ENCODE results near the gene JADE1.

DNA sequence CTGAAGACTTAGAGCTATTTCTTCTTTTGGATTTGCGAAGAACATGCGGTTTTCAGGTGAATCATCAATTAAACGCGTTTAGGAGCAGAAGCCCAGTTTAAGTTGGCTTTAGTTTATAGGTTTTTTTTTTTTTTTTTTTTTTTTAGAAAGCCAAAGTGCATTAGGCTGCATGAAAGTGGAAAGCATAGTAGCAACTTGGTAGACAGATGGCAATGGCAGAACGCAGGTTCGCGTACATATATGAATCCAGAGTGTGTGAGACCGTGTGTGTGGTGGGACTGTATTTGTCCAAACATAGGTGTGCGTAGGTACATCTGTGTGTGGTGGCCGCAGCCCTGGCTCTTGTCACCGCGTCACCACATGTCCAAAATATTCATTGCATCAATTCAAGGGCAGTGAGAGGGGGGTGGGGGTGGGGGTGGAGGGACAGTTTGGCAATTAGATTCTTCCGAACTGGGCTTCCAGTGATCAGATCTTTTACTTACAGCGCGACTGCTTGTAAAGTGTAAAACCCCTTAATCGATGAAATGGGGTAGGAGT is 901 bp downstream of the JADE1 start:
- TF ChIP-seq, protein P1, sequence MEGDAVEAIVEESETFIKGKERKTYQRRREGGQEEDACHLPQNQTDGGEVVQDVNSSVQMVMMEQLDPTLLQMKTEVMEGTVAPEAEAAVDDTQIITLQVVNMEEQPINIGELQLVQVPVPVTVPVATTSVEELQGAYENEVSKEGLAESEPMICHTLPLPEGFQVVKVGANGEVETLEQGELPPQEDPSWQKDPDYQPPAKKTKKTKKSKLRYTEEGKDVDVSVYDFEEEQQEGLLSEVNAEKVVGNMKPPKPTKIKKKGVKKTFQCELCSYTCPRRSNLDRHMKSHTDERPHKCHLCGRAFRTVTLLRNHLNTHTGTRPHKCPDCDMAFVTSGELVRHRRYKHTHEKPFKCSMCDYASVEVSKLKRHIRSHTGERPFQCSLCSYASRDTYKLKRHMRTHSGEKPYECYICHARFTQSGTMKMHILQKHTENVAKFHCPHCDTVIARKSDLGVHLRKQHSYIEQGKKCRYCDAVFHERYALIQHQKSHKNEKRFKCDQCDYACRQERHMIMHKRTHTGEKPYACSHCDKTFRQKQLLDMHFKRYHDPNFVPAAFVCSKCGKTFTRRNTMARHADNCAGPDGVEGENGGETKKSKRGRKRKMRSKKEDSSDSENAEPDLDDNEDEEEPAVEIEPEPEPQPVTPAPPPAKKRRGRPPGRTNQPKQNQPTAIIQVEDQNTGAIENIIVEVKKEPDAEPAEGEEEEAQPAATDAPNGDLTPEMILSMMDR (conservative IDR thresholded peaks at IDR 0.05; ENCODE audit: low read depth, low read length): 0 out of 2 replicates have a peak, but pooled peaks have one; percentile 5
- TF ChIP-seq POLR2A (IDR thresholded peaks at IDR 0.05; ENCODE audit: low read depth, low read length) (no peak), FOS (IDR thresholded peaks at IDR 0.05; ENCODE audit: low read depth, low read length) (no peak), RAD21 (IDR thresholded peaks at IDR 0.05; ENCODE audit: low read length) (no peak; the same call in 1 of the 2 replicates), MAFK (IDR thresholded peaks at IDR 0.05; ENCODE audit: low read depth, low read length) (no peak), RFX5 (IDR thresholded peaks at IDR 0.05; ENCODE audit: low read depth, low read length) (no peak), SMC3 (IDR thresholded peaks at IDR 0.05; ENCODE audit: low read depth, low read length) (no peak), CHD1 (IDR thresholded peaks at IDR 0.05; ENCODE audit: low read depth, low read length) (no peak)
- TF ChIP-seq, protein P2, sequence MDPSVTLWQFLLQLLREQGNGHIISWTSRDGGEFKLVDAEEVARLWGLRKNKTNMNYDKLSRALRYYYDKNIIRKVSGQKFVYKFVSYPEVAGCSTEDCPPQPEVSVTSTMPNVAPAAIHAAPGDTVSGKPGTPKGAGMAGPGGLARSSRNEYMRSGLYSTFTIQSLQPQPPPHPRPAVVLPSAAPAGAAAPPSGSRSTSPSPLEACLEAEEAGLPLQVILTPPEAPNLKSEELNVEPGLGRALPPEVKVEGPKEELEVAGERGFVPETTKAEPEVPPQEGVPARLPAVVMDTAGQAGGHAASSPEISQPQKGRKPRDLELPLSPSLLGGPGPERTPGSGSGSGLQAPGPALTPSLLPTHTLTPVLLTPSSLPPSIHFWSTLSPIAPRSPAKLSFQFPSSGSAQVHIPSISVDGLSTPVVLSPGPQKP (IDR thresholded peaks at IDR 0.05; ENCODE audit: borderline replicate concordance, low read depth, low read length): no peak
- TF ChIP-seq, protein P3, sequence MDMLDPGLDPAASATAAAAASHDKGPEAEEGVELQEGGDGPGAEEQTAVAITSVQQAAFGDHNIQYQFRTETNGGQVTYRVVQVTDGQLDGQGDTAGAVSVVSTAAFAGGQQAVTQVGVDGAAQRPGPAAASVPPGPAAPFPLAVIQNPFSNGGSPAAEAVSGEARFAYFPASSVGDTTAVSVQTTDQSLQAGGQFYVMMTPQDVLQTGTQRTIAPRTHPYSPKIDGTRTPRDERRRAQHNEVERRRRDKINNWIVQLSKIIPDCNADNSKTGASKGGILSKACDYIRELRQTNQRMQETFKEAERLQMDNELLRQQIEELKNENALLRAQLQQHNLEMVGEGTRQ (IDR thresholded peaks at IDR 0.05; ENCODE audit: low read depth, low read length): no peak
